SK-N-SH (cell line): ENCODE data around the gene RPS6KB2. TPM values are rescaled to one million over a fixed set of nuclear protein-coding genes. Genes with fewer than 3 reads are reported as not detected.

Experiments used
- CTCF ChIA-PET: fragments of 300-600, 350-600 bp; formaldehyde crosslinking; extraction: SDS; loops from one replicate; lab custom pipeline; 2021; lab: Yijun Ruan, JAX
- POLR2A ChIA-PET: fragments of 350-600 bp; sonication (Branson Sonifier 250); formaldehyde crosslinking; extraction: SDS; loops from one replicate; lab custom pipeline; 2020; ENCODE audit warnings: antibody characterized with exemption, inconsistent platforms; lab: Yijun Ruan, JAX
- DNase-seq: peaks from one replicate; pipeline ENCODE4 v3.0.0; 2012
- H2AFZ ChIP-seq: fragments of 200-600 bp; sonication (generic); 2 replicates; pipeline ENCODE4 v1.8.1; 2016; ENCODE audit warnings: antibody characterized with exemption, mild to moderate bottlenecking, low read depth
- H3F3A ChIP-seq: fragments of 200-600 bp; sonication (generic); replicated peaks from 2 replicates; pipeline ENCODE3; 2016; ENCODE audit warnings: antibody characterized with exemption, mild to moderate bottlenecking; ENCODE audit not compliant: insufficient read depth
- H3K27ac ChIP-seq, 2 experiments: fragments of 200-500 bp in 1 of 2; fragments of 200-600 bp in 1 of 2; sonication (Bioruptor generic) in 1 of 2; sonication (generic), shearing (Covaris generic) in 1 of 2; 2 replicates each; pipeline versions ENCODE4 v1.5.1 to v1.6.1; 2014 to 2016; ENCODE audit warnings: low read depth in 2 of 2, inconsistent platforms in 1 of 2, low read length in 1 of 2, mild to moderate bottlenecking in 1 of 2, mixed read lengths in 1 of 2
- H3K27me3 ChIP-seq: fragments of 200-600 bp; sonication (generic), shearing (Covaris generic); 2 replicates; pipeline ENCODE4 v1.6.1; 2016; ENCODE audit warnings: mixed run types; ENCODE audit not compliant: insufficient read depth
- H3K36me3 ChIP-seq, 2 experiments: fragments of 200-500 bp in 1 of 2; fragments of 200-600 bp in 1 of 2; sonication (Bioruptor generic) in 1 of 2; sonication (generic) in 1 of 2; replicated peaks in 1 of 2; 2 replicates each; pipeline versions ENCODE3 to v1.5.1; 2014 to 2016; ENCODE audit warnings: low read length in 1 of 2, mild to moderate bottlenecking in 1 of 2; ENCODE audit not compliant: insufficient read depth in 2 of 2, control insufficient read depth in 1 of 2
- H3K4me1 ChIP-seq, 2 experiments: fragments of 200-500 bp in 1 of 2; fragments of 200-600 bp in 1 of 2; sonication (Bioruptor generic) in 1 of 2; sonication (generic), shearing (Covaris generic) in 1 of 2; 2 replicates each; pipeline versions ENCODE4 v1.5.1 to v1.6.1; 2014 to 2016; ENCODE audit warnings: low read depth in 1 of 2, low read length in 1 of 2, mixed run types in 1 of 2; ENCODE audit not compliant: insufficient read depth in 2 of 2, control insufficient read depth in 1 of 2
- H3K4me2 ChIP-seq: fragments of 200-600 bp; sonication (generic), shearing (Covaris generic); 2 replicates; pipeline ENCODE4 v1.6.1; 2017; ENCODE audit warnings: mixed run types
- H3K4me3 ChIP-seq, 2 experiments: fragments of 200-500 bp in 1 of 2; fragments of 200-600 bp in 1 of 2; sonication (Bioruptor generic) in 1 of 2; sonication (generic), shearing (Covaris generic) in 1 of 2; 2 replicates each; pipeline versions ENCODE4 v1.5.1 to v1.8.1; 2014 to 2016; ENCODE audit warnings: low read depth in 2 of 2, inconsistent platforms in 1 of 2, low read length in 1 of 2, mild to moderate bottlenecking in 1 of 2, mixed read lengths in 1 of 2, moderate library complexity in 1 of 2
- H3K79me2 ChIP-seq: fragments of 200-600 bp; sonication (generic); 2 replicates; pipeline ENCODE4 v1.8.1; 2017; ENCODE audit warnings: mild to moderate bottlenecking; ENCODE audit not compliant: insufficient read depth
- H3K9ac ChIP-seq: fragments of 200-600 bp; sonication (generic); 2 replicates; pipeline ENCODE4 v1.6.1; 2017; ENCODE audit warnings: mixed run types
- H3K9me2 ChIP-seq: fragments of 200-600 bp; sonication (generic); 2 replicates; pipeline ENCODE4 v1.6.1; 2017; ENCODE audit warnings: mixed run types
- H3K9me3 ChIP-seq: fragments of 200-600 bp; sonication (generic); 2 replicates; pipeline ENCODE4 v1.6.1; 2017; ENCODE audit warnings: mixed run types, mild to moderate bottlenecking, moderate library complexity
- H4K20me1 ChIP-seq: fragments of 200-600 bp; sonication (generic); 2 replicates; pipeline ENCODE4 v1.6.1; 2017; ENCODE audit warnings: mild to moderate bottlenecking, mixed run types; ENCODE audit not compliant: insufficient read depth
- ELF1 ChIP-seq: IDR thresholded peaks from 2 replicates; pipeline ENCODE4 v1.4.0; 2012
- FOSL2 ChIP-seq: IDR thresholded peaks from 2 replicates; pipeline ENCODE4 v1.4.0; 2012; ENCODE audit warnings: low read depth, mild to moderate bottlenecking, moderate library complexity, borderline replicate concordance
- FOXM1 ChIP-seq: IDR thresholded peaks from 2 replicates; pipeline ENCODE4 v1.4.0; 2012; ENCODE audit warnings: low read depth, mild to moderate bottlenecking
- GATA2 ChIP-seq: sonication (generic); formaldehyde crosslinking; IDR thresholded peaks from 2 replicates; pipeline ENCODE4 v1.5.0; 2020; ENCODE audit warnings: mild to moderate bottlenecking, missing genetic modification reagents
- POLR2AphosphoS5 ChIP-seq: IDR thresholded peaks from 2 replicates; pipeline ENCODE4 v1.6.1; 2012; ENCODE audit warnings: low read depth, low read length
- RFX5 ChIP-seq: IDR thresholded peaks from 2 replicates; pipeline ENCODE4 v1.6.1; 2012; ENCODE audit warnings: mild to moderate bottlenecking, improper control_type of control experiment, low read length
- TEAD4 ChIP-seq: IDR thresholded peaks from 2 replicates; pipeline ENCODE4 v1.4.0; 2012; ENCODE audit warnings: mild to moderate bottlenecking, borderline replicate concordance; ENCODE audit not compliant: insufficient read depth
- USF2 ChIP-seq: fragments of 150-350 bp; IDR thresholded peaks from 2 replicates; pipeline ENCODE4 v1.6.1; 2017; ENCODE audit warnings: antibody characterized with exemption, low read length, low read depth, borderline replicate concordance
- ZBTB33 ChIP-seq: IDR thresholded peaks from 2 replicates; pipeline ENCODE4 v1.4.0; 2012; ENCODE audit warnings: low read depth, borderline replicate concordance
- WGBS: methylation state at CpG from one replicate; pipeline ENCODE4 v1.1.6; 2017; ENCODE audit warnings: low lambda C conversion rate; 5-methylcytosine and 5-hydroxymethylcytosine counted together
- polyA plus RNA-seq, 3 experiments: library from polyadenylated mRNA; depleted of rRNA; stranded (reverse); fragments of >200 nt; gene quantifications; 2 replicates each; pipeline ENCODE4 v1.2.3, GENCODE V29; 2012
- TF ChIP-seq, protein P1 (sequence below): fragments of 200-600 bp; sonication (generic); IDR thresholded peaks from 2 replicates; pipeline ENCODE4 v1.6.1; 2017; ENCODE audit warnings: antibody characterized with exemption, mild to moderate bottlenecking, moderate library complexity
- TF ChIP-seq, protein P2 (sequence below): IDR thresholded peaks from 2 replicates; pipeline ENCODE4 v1.4.0; 2012; ENCODE audit warnings: low read depth, borderline replicate concordance

Gene RPS6KB2
- polyA plus RNA-seq, 1 of the 3 experiments (the other 2 are of a cell fraction) = 52.0 TPM

- H3K9me2 ChIP-seq = no peaks in the 10 kb centered on the region
- H3K27me3 ChIP-seq = no peaks in the 10 kb centered on the region
- H3F3A ChIP-seq = no peaks in the 10 kb centered on the region
- ChIA-PET POLR2A (interaction anchor here (0.6 to 1.7 kb wide), 2 partner anchors 12 to 19 kb away, joined by 3 to 5 read pairs; no protein-coding TSS in a partner anchor), CTCF (interaction anchor here (0.9 to 1.1 kb wide), 2 partner anchors 10 to 48 kb away, joined by 3 read pairs; no protein-coding TSS in a partner anchor)
- no peak overlapping the region for H3K4me3 ChIP-seq
- DNase-seq = no peak
- H3K27ac ChIP-seq = no peak overlapping the region
- 81% methylated on average over 8 of the region's 9 CpGs for WGBS
- H3K9ac ChIP-seq = no peak overlapping the region
- peaks cover 0 to 4% of the 10 kb centered on the region in 2 experiments; a peak in 2 of 4 replicates for H3K4me1 ChIP-seq
- no peaks in the 10 kb centered on the region for H3K9me3 ChIP-seq
- H2AFZ ChIP-seq = no peak overlapping the region
- H4K20me1 ChIP-seq = no peaks in the 10 kb centered on the region
- H3K36me3 ChIP-seq = no peaks in the 10 kb centered on the region
- no peaks in the 10 kb centered on the region for H3K79me2 ChIP-seq
- TF ChIP-seq FOSL2 = no peak
- TF ChIP-seq POLR2AphosphoS5 = no peak
- TF ChIP-seq, protein P1, sequence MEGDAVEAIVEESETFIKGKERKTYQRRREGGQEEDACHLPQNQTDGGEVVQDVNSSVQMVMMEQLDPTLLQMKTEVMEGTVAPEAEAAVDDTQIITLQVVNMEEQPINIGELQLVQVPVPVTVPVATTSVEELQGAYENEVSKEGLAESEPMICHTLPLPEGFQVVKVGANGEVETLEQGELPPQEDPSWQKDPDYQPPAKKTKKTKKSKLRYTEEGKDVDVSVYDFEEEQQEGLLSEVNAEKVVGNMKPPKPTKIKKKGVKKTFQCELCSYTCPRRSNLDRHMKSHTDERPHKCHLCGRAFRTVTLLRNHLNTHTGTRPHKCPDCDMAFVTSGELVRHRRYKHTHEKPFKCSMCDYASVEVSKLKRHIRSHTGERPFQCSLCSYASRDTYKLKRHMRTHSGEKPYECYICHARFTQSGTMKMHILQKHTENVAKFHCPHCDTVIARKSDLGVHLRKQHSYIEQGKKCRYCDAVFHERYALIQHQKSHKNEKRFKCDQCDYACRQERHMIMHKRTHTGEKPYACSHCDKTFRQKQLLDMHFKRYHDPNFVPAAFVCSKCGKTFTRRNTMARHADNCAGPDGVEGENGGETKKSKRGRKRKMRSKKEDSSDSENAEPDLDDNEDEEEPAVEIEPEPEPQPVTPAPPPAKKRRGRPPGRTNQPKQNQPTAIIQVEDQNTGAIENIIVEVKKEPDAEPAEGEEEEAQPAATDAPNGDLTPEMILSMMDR = no peak
- TF ChIP-seq GATA2 = no peak
- no peak for TF ChIP-seq ELF1
- TF ChIP-seq FOXM1 = no peak
- TF ChIP-seq, protein P2, sequence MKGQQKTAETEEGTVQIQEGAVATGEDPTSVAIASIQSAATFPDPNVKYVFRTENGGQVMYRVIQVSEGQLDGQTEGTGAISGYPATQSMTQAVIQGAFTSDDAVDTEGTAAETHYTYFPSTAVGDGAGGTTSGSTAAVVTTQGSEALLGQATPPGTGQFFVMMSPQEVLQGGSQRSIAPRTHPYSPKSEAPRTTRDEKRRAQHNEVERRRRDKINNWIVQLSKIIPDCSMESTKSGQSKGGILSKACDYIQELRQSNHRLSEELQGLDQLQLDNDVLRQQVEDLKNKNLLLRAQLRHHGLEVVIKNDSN = no peak
- no peak for TF ChIP-seq TEAD4
- TF ChIP-seq RFX5 = no peak
- no peak for TF ChIP-seq USF2
- no peak for TF ChIP-seq ZBTB33
- TF ChIP-seq, all 33 proteins: peak for 0
- no peak overlapping the region for H3K4me2 ChIP-seq
Observed at GRCh38 chr11:67449116-67449844, 21.0 kb downstream of the RPS6KB2 start.
